NCI-H524 treated with DMSO at 0.1 percent for 48 hours (cell line): Measurements from ENCODE around the gene ATP6V1F.

Experiments
- DNase-seq: peaks from one replicate; lab custom pipeline; 2025; lab: John Stamatoyannopoulos, UW

Gene ATP6V1F

GRCh38 chr7:128835790-128836641 lies 26.6 kb upstream of the ATP6V1F start:
- no peak for DNase-seq

- no peak for DNase-seq
Measured at GRCh38 chr7:128836729-128837348, 25.8 kb upstream of the ATP6V1F start.

DNA sequence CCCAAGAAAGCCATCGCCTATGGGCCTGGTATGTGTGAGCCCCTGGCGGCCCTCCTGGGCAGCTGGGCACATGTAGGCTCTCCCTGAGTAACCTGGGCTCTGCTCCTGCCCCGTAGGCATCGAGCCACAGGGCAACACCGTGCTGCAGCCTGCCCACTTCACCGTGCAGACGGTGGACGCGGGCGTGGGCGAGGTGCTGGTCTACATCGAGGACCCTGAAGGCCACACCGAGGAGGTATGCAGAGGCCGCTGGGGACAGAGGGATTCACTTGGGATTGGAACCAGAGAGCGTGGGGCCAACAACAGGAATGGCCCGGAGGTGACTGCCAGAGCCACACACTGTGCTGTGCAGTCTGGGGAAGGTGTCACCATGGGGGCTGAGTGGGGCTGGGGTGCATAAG lies 25.1 kb upstream of the ATP6V1F start:
- DNase-seq: no peak

- no peak for DNase-seq
Measured at GRCh38 chr7:128838109-128838779, 24.4 kb upstream of the ATP6V1F start.

DNA sequence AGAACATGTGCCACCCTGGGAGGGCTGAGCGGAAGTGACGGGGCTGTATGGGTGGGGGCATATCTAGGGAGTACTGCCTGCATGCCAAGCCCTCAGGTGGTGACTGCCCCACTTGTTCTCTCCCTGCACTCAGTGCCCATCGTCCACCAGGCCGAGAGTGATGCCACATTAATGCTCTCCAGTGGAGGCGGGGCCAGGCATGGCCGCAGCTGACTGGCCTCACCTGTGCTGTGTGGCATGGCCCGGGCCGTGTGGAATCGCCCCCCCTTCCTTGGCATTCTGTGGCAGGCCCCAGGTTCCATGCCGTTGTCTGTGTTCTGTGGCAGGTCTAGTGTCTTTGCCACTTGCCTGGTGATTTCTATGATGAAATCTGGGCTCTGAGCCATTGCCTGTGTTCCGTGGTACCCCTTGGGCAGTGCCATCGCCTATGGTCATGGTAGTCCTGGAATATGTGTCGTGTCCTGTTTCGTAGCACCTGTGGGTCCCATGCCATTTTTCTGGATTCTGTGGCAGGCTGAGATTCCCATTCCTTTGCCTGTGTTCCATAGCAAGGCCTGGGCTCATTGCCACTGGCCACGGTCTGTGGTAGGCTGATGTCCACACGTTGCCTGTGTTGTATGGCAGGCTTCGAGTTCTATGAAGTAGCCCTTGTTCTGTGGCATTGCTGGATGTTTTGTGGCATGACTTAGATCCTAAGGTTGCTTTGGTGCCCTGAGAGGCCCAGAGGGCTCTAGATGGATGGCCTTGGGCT lies 23.5 kb upstream of the ATP6V1F start:
- DNase-seq: no peak

DNA sequence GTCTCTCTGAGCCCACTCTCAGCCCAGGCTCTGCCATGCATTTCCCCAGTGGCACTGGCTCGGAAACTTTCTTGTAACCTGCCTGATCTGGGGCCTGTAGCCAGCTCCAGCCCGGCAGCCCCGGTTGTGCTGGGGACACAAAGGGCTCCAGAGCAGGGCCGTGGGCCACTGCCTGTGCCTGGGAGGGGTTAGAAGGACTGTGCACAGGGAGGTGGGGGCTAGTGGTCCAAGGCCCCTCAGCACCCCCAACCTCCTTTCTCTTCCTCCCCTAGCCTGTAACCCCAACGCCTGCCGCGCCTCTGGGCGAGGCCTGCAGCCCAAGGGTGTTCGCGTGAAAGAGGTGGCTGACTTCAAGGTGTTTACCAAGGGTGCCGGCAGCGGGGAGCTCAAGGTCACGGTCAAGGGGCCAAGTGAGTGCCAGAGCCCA lies 22.9 kb upstream of the ATP6V1F start:
- DNase-seq: no peak

DNA sequence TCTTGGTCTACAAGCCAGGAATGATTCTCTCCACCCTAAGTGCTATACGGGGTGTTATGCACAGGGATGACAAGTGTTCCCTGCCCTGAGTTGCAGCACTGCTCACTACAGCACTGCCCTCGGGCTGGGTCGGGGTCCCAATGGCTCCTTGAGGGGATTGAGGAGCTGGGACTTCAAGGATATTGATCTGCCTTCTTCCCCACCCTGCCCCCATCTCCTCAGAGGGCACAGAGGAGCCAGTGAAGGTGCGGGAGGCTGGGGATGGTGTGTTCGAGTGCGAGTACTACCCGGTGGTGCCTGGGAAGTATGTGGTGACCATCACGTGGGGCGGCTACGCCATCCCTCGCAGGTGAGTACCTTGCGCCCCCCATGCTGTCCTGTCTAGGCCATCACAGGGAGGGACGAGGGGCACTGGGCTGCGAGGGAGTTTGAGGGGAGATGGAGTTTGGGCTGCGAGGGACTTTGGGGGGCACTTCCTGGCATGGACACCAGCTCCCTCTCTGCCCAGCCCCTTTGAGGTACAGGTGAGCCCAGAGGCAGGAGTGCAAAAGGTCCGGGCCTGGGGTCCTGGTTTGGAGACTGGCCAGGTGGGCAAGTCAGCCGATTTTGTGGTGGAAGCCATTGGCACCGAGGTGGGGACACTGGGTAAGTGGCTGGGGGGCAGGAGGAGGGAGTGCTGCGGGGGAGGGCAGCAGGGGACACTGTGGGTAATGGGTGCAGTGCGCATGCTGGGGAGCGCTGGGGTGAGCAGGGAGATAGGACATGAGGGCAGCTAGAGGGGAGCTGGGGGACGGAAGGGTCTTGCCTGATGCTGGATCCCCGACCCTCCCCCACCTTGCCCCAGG lies 22.1 kb upstream of the ATP6V1F start:
- no peak for DNase-seq

DNA sequence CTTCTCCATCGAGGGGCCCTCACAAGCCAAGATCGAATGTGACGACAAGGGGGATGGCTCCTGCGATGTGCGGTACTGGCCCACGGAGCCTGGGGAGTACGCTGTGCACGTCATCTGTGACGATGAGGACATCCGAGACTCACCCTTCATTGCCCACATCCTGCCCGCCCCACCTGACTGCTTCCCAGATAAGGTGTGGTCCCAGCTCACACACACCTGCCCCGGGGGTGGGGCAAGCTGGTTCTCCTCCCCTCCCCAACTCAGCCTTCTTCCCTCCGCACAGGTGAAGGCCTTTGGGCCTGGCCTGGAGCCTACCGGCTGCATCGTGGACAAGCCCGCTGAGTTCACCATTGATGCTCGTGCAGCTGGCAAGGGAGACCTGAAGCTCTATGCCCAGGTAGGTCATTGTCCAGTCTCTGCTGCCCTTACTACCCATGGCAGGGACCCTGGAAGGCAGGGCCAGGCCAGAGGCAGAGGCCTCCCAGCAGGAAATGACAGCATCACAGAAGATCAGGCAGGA lies 21.4 kb upstream of the ATP6V1F start:
- no peak for DNase-seq

DNA sequence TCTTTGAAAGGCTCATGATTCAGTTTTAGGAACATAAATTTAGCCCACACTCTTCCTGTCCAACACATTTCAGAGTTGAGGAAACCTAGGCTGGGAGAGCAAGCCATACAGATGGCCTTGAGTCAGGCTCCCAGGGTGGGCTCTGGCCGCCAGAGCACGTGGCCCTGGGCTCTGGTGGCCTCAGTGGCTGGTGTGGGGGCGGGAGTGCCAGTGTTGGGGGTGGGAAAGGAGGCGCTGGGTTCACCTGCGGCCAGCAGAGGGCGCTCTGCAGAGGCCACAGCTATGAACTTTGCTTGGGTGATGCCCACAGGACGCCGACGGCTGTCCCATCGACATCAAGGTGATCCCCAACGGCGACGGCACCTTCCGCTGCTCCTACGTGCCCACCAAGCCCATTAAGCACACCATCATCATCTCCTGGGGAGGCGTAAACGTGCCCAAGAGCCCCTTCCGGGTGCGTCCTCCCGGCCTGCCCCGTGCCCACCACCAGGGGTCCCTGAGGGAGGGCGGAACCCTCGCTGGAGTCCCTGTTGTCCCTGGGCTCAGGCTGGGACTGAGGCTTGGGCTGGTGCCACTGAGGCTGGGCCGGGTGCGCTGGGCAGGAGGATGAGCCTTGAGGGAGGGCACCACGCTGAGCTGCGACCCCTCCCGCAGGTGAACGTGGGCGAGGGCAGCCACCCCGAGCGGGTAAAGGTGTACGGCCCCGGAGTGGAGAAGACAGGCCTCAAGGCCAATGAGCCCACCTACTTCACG lies 20.6 kb upstream of the ATP6V1F start:
- DNase-seq: no peak

DNA sequence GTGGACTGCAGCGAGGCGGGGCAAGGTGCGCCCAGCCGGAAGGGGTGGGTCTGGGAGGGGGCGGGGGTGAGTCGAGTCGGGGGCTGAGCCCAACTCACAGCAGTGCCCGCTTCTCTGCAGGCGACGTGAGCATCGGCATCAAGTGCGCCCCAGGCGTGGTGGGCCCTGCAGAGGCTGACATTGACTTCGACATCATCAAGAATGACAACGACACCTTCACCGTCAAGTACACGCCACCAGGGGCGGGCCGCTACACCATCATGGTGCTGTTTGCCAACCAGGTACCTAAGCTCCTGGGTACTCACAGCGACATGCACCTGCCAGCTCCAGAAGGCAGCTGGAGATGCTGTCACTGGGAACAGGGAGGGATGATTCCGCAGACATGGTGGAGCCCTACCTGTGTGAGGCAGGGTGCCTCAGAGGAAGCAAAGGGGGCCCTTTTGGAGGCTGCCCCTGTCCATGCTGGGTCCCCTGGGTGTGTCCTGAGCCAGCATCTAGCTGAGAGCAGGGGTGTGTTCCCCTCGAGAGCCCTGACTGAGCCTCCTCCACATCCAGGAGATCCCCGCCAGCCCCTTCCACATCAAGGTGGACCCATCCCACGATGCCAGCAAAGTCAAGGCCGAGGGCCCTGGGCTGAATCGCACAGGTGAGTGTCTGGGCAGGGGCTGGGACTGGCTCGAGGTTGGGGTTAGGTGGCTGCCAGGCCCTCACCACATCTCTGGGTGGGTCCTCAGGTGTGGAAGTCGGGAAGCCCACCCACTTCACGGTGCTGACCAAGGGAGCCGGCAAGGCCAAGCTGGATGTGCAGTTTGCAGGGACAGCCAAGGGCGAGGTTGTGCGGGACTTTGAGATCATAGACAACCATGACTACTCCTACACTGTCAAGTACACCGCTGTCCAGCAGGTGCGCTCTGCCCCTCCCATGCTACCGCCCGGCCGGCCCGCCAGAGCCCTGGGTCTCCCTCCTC lies 19.7 kb upstream of the ATP6V1F start:
- no peak for DNase-seq

GRCh38 chr7:128843938-128844621 lies 18.6 kb upstream of the ATP6V1F start:
- no peak for DNase-seq

DNA sequence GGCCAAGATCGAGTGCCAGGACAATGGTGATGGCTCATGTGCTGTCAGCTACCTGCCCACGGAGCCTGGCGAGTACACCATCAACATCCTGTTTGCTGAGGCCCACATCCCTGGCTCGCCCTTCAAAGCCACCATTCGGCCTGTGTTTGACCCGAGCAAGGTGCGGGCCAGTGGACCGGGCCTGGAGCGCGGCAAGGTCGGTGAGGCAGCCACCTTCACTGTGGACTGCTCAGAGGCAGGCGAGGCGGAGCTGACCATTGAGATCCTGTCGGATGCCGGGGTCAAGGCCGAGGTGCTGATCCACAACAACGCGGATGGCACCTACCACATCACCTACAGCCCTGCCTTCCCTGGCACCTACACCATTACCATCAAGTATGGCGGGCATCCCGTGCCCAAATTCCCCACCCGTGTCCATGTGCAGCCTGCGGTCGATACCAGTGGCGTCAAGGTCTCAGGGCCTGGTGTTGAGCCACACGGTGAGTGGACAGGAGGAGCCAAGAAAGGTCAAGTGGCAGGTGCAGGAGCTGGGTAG lies 17.8 kb upstream of the ATP6V1F start:
- no peak for DNase-seq

DNA sequence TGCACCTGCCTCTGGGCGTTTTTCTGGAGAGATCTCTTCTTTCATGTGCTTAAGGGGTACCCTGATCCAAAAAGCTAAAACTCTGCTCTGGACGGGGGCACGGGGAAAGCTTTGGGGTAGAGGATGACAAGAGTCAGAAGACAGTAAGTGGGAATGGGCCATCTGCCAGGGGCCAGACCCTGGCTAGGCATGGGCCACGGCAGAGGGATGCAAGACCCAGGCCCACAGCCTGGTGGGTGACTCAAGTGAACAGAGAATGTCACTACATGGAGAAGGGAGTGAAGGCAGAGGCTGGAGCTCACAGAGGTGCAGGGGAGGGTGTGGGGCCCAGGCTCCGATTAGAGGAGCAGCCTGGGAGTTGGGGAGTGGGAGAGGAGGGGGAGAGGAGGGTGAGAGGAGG lies 17.2 kb upstream of the ATP6V1F start:
- no peak for DNase-seq

DNA sequence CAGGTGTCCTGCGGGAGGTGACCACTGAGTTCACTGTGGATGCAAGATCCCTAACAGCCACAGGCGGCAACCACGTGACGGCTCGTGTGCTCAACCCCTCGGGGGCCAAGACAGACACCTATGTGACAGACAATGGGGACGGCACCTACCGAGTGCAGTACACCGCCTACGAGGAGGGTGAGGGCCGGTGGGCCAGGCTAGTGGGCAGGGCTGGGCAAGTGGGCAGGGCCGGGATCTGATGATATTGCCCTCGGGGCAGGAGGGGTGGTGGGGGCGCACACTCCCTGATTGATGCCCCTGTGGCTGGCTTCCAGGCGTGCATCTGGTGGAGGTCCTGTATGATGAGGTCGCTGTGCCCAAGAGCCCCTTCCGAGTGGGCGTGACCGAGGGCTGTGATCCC lies 16.7 kb upstream of the ATP6V1F start:
- no peak for DNase-seq

DNA sequence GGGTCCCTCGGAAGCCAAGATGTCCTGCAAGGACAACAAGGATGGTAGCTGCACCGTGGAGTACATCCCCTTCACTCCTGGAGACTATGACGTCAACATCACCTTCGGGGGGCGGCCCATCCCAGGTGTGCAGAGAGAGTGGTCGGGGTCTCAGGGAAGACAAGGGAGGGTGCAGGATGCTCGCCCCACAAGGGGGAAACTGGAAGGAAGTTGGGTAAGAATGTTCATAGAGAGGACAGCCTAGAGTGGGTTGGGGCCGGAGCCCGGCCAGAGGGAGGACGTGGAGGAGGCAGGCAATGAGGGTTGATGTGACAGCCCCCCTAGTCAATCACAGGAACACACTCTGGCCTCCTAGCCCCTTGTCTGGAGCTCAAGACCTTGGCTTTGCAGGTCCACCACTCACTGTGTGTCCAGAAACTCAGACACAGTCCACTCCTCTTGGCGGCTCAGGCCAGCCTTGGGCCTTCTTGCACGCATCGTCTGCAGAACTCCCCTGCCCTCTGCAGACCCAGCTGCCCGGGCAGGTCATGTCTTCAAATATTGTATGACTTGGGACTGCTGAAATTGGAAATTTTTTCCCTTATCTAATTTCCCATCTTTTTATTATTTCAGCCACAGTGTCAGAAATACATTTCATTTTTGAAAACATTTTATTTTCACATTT lies 15.7 kb upstream of the ATP6V1F start:
- DNase-seq: no peak

DNA sequence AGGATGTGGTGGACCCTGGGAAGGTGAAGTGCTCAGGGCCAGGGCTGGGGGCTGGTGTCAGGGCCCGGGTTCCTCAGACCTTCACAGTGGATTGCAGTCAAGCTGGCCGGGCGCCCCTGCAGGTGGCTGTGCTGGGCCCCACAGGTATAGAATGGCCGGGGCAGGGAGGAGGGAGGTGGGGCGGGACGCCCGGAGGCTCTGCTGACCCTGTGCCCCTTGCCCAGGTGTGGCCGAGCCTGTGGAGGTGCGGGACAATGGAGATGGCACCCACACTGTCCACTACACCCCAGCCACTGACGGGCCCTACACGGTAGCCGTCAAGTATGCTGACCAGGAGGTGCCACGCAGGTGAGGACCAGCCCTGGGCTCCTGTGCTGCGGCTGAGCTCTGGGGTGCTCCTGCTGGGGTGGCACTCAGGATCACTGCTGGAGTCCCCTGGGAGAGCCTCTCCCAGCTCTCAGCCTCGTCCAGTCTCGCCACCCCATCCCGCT lies 14.9 kb upstream of the ATP6V1F start:
- no peak for DNase-seq

DNA sequence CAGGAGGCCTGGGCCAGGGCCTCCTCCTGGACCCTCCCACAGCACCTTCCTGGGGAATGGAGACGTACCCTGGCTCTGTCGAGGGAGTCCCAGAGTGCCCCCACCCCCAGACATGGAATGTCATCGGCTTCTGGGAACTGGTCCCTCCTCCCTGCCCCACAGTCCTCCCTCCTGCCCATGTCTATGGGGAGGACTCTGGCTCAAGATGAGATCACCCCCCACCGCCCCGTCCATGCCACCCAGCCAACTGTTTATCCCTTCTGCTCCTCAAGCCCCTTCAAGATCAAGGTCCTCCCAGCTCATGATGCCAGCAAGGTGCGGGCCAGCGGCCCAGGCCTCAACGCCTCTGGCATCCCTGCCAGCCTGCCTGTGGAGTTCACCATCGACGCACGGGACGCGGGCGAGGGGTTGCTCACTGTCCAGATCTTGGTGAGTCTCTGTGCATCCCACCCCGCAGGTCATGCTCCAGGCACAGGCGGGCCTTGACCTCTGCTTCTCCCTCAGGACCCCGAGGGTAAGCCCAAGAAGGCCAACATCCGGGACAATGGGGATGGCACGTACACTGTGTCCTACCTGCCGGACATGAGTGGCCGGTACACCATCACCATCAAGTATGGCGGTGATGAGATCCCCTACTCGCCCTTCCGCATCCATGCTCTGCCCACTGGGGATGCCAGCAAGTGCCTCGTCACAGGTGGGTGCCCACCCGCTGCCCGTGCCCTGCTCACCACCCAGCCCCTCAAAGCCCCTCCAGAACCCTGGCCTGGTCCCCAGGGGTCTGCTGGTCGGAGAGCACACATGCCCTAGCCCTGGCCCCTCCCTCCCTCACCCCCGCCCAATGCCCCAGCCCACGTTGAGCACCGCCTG lies 14.1 kb upstream of the ATP6V1F start:
- no peak for DNase-seq
